A549 (cell line): ENCODE data around the gene PCDH9. TPM values are rescaled to one million over a fixed set of nuclear protein-coding genes. Genes with fewer than 3 reads are reported as not detected.
A peak's percentile ranks its signal among the peaks of the same experiment; 100 is the strongest.

Source experiments
- ATAC-seq, 2 experiments: fragments of 200-7000 bp in 1 of 2; fragments of >200 bp in 1 of 2; cut with Nextera tagmentation in 1 of 2; cut with Tn5 transposase in 1 of 2; 3 replicates each; pipeline versions ENCODE4 v1.8.0 to v1.9.1; 2018 to 2020; ENCODE audit warnings: mild to moderate bottlenecking in 1 of 2, moderate library complexity in 1 of 2
- CTCF ChIA-PET: fragments of 300-600 bp; sonication (Branson Sonifier 250); formaldehyde crosslinking; extraction: SDS; loops from one replicate; lab custom pipeline; 2021; ENCODE audit warnings: antibody characterized with exemption, inconsistent platforms; lab: Yijun Ruan, JAX
- POLR2A ChIA-PET: fragments of 350-600 bp; formaldehyde crosslinking; extraction: SDS; loops from one replicate; lab custom pipeline; 2021; ENCODE audit warnings: antibody characterized with exemption, inconsistent platforms; lab: Yijun Ruan, JAX
- DNase-seq, 2 experiments: peaks; one replicate each; pipeline versions ENCODE4 v3.0.0 to v3.0.0-alpha.2; 2011 to 2016; ENCODE audit warnings: low read depth in 1 of 2, low spot score in 1 of 2
- FAIRE-seq: peaks from 2 replicates; lab custom pipeline; 2011; peaks lifted over from hg19 to GRCh38; lab: Jason Lieb, UNC
- H3K27ac ChIP-seq, 2 experiments: fragments of >200 bp; sonication (Bioruptor Twin); formaldehyde crosslinking; 3 replicates each; pipeline ENCODE4 v1.5.1; 2016 to 2017
- H3K4me1 ChIP-seq: fragments of >200 bp; sonication (Bioruptor Twin); formaldehyde crosslinking; 3 replicates; pipeline ENCODE4 v1.6.1; 2016
- H3K4me2 ChIP-seq: fragments of >200 bp; sonication (Bioruptor Twin); formaldehyde crosslinking; 3 replicates; pipeline ENCODE4 v1.6.1; 2016
- H3K4me3 ChIP-seq: fragments of >200 bp; sonication (Bioruptor Twin); formaldehyde crosslinking; 3 replicates; pipeline ENCODE4 v1.5.1; 2016
- H3K9me3 ChIP-seq: fragments of >200 bp; sonication (Bioruptor Twin); formaldehyde crosslinking; 3 replicates; pipeline ENCODE4 v1.6.1; 2016
- ATOH8 ChIP-seq: fragments of 250-450 bp; sonication (Bioruptor Pico); IDR thresholded peaks from 2 replicates; pipeline ENCODE4 v1.5.0; 2020; ENCODE audit warnings: low read depth, mild to moderate bottlenecking, moderate library complexity
- BHLHE40 ChIP-seq: IDR thresholded peaks from 2 replicates; pipeline ENCODE4 v1.6.1; 2012; ENCODE audit warnings: low read depth, low read length, inconsistent platforms
- CEBPB ChIP-seq, 2 experiments: fragments of >200 bp in 1 of 2; sonication (Bioruptor Twin) in 1 of 2; formaldehyde crosslinking in 1 of 2; IDR thresholded peaks; 2 replicates each; pipeline ENCODE4 v1.6.1; 2012 to 2016
- CTCF ChIP-seq: fragments of >200 bp; sonication (Bioruptor Twin); formaldehyde crosslinking; IDR thresholded peaks from 3 replicates; pipeline ENCODE4 v1.5.1; 2016
- EHF ChIP-seq: fragments of 250-450 bp; sonication (Bioruptor Pico); IDR thresholded peaks from 2 replicates; pipeline ENCODE4 v1.5.0; 2020; ENCODE audit warnings: mild to moderate bottlenecking
- EHMT2 ChIP-seq: fragments of 200-600 bp; sonication (generic); IDR thresholded peaks from 2 replicates; pipeline ENCODE4 v1.6.1; 2016; ENCODE audit warnings: antibody characterized with exemption, low read depth, mild to moderate bottlenecking, moderate library complexity
- ESRRA ChIP-seq: fragments of 150-350 bp; IDR thresholded peaks from 2 replicates; pipeline ENCODE4 v1.6.1; 2014; ENCODE audit warnings: mild to moderate bottlenecking, low read length, borderline replicate concordance
- FOSL2 ChIP-seq, 2 experiments: fragments of 450-650 bp in 1 of 2; fragments of >200 bp in 1 of 2; sonication (Bioruptor Twin) in 1 of 2; formaldehyde crosslinking; IDR thresholded peaks; 2 replicates each; pipeline versions ENCODE4 v1.5.0 to v1.6.1; 2016 to 2020; ENCODE audit warnings: mild to moderate bottlenecking in 1 of 2, moderate library complexity in 1 of 2
- HOXB5 ChIP-seq: fragments of 250-450 bp; sonication (Bioruptor Pico); IDR thresholded peaks from 2 replicates; pipeline ENCODE4 v1.5.0; 2020; ENCODE audit warnings: mild to moderate bottlenecking, moderate library complexity
- JUN ChIP-seq, 2 experiments: fragments of >200 bp; sonication (Bioruptor Twin); formaldehyde crosslinking; IDR thresholded peaks; 2 replicates in 1 of 2; 3 replicates in 1 of 2; pipeline ENCODE4 v1.6.1; 2016 to 2017
- KDM5A ChIP-seq: fragments of 200-600 bp; sonication (generic); IDR thresholded peaks from 2 replicates; pipeline ENCODE4 v1.6.1; 2016; ENCODE audit warnings: antibody characterized with exemption, mild to moderate bottlenecking
- MAFK ChIP-seq: fragments of 450-650 bp; IDR thresholded peaks from 2 replicates; pipeline ENCODE4 v1.6.1; 2014; ENCODE audit not compliant: partially characterized antibody
- MAZ ChIP-seq: fragments of 150-350 bp; IDR thresholded peaks from 2 replicates; pipeline ENCODE4 v1.6.1; 2014; ENCODE audit warnings: antibody characterized with exemption, low read depth, low read length, borderline replicate concordance
- MYC ChIP-seq: IDR thresholded peaks from 2 replicates; pipeline ENCODE4 v1.6.1; 2012; ENCODE audit warnings: mild to moderate bottlenecking, inconsistent platforms, low read length, improper control_type of control experiment, borderline replicate concordance
- RAD21 ChIP-seq, 2 experiments: fragments of >200 bp in 1 of 2; sonication (Bioruptor Twin) in 1 of 2; formaldehyde crosslinking in 1 of 2; IDR thresholded peaks in 1 of 2; conservative IDR thresholded peaks in 1 of 2; 2 replicates in 1 of 2; 3 replicates in 1 of 2; pipeline ENCODE4 v1.6.1; 2012 to 2018; ENCODE audit warnings: inconsistent platforms in 1 of 2
- RCOR1 ChIP-seq: fragments of 150-350 bp; IDR thresholded peaks from 2 replicates; pipeline ENCODE4 v1.6.1; 2014; ENCODE audit warnings: antibody characterized with exemption, low read length, low read depth
- REST ChIP-seq: fragments of 200-600 bp; sonication (generic); IDR thresholded peaks from 2 replicates; pipeline ENCODE4 v1.6.1; 2016; ENCODE audit warnings: antibody characterized with exemption, mild to moderate bottlenecking, moderate library complexity
- RFX5 ChIP-seq: fragments of 450-650 bp; IDR thresholded peaks from 2 replicates; pipeline ENCODE4 v1.7.1; 2014; ENCODE audit warnings: antibody characterized with exemption, mild to moderate bottlenecking, moderate library complexity
- ZNF302 ChIP-seq: fragments of 250-450 bp; sonication (Bioruptor Pico); IDR thresholded peaks from 2 replicates; pipeline ENCODE4 v1.9.0; 2021; ENCODE audit warnings: inconsistent platforms, mild to moderate bottlenecking, moderate library complexity
- ZSCAN20 ChIP-seq: fragments of 250-450 bp; sonication (Bioruptor Pico); IDR thresholded peaks from 2 replicates; pipeline ENCODE4 v1.8.0; 2022; ENCODE audit warnings: mild to moderate bottlenecking, moderate library complexity
- WGBS: methylation state at CpG from one replicate; pipeline ENCODE4 v1.1.6; 2017; ENCODE audit errors: missing lambda C conversion rate; 5-methylcytosine and 5-hydroxymethylcytosine counted together
- polyA plus RNA-seq, 4 experiments: library from polyadenylated mRNA; depleted of rRNA in 3 of 4; stranded (reverse); fragments of >200 nt; fragmentation: RNase III in 1 of 4; extraction: RNeasy Plus Mini Kit Qiagen cat#74134 plus additional on column Dnase treatment in 1 of 4; gene quantifications; 2 replicates in 3 of 4; 3 replicates in 1 of 4; pipeline ENCODE4 v1.2.3, GENCODE V29; 2011 to 2017
- TF ChIP-seq, protein P1 (sequence below): IDR thresholded peaks from 2 replicates; pipeline ENCODE4 v1.6.1; 2012

The PCDH9 gene
- polyA plus RNA-seq, 2 of the 4 experiments (the other 2 are of a cell fraction): 16.0 to 29.5 TPM

- DNase-seq: peak in 1 of 2 experiments; percentile 14
- CTCF ChIA-PET: interaction anchor here (0.8 to 1.7 kb wide), 10 partner anchors 20 to 554 kb away, joined by 3 to 9 read pairs (median 3); no protein-coding TSS in a partner anchor
- peak in 1 of 2 experiments; percentile 73; a peak in 2 of 6 replicates for ATAC-seq
- whole genome bisulfite sequencing: 97% methylated on average over 4 of the region's 4 CpGs
- H3K27ac ChIP-seq: peak overlapping the region; percentile 32 to 37; a peak in 4 of 6 replicates
- POLR2A ChIA-PET: no interaction called here
- H3K4me3 ChIP-seq: no peak overlapping the region
- peak overlapping the region; percentile 52 for H3K4me2 ChIP-seq
- TF ChIP-seq CTCF (peak; percentile 26; the same call in 1 of the 3 replicates), RFX5 (no peak), RAD21 (conservative IDR thresholded peaks at IDR 0.05 in 1 of 2, IDR thresholded peaks at IDR 0.05 in 1 of 2) (peak; percentile 51 to 53; a peak in 3 of 5 replicates)
- peaks cover 22% of the 10 kb centered on the region for H3K9me3 ChIP-seq
- no peak for FAIRE-seq
- peaks cover 17% of the 10 kb centered on the region for H3K4me1 ChIP-seq
Observed at GRCh38 chr13:66689037-66689619, 541.0 kb downstream of the PCDH9 start.

- CTCF ChIA-PET: no interaction called here
- Histone ChIP-seq H3K9me3 (peaks cover 21% of the 10 kb centered on the region), H3K4me1 (peaks cover under 1% of the 10 kb centered on the region; the same call in 1 of the 3 replicates), H3K4me2 (no peak overlapping the region), H3K27ac (no peak overlapping the region), H3K4me3 (no peak overlapping the region)
- FAIRE-seq (no peak), ATAC-seq (no peak), DNase-seq (no peak)
- no peak for TF ChIP-seq MAFK
- TF ChIP-seq REST: no peak
- no peak for TF ChIP-seq ATOH8 (CRISPR knock-in tag)
- TF ChIP-seq JUN (IDR thresholded peaks at IDR 0.05): no peak
- no peak for TF ChIP-seq MAZ
- no peak for TF ChIP-seq EHF (CRISPR knock-in tag)
- TF ChIP-seq EHMT2: no peak
- TF ChIP-seq, protein P1, sequence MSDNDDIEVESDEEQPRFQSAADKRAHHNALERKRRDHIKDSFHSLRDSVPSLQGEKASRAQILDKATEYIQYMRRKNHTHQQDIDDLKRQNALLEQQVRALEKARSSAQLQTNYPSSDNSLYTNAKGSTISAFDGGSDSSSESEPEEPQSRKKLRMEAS: no peak
- TF ChIP-seq FOSL2 (IDR thresholded peaks at IDR 0.05): no peak
- TF ChIP-seq FOSL2 (CRISPR knock-in tag; IDR thresholded peaks at IDR 0.05): no peak
- 76% methylated on average over 1 of the region's 1 CpG for WGBS
- POLR2A ChIA-PET: no interaction called here
Observed at GRCh38 chr13:66681403-66681802, 548.7 kb downstream of the PCDH9 start.

- FAIRE-seq (no peak), ATAC-seq (no peak), DNase-seq (no peak)
- 96% methylated on average over 1 of the region's 1 CpG for WGBS
- Histone ChIP-seq H3K9me3 (peaks cover 9% of the 10 kb centered on the region), H3K4me2 (no peak overlapping the region), H3K4me3 (no peak overlapping the region), H3K4me1 (peaks cover 14% of the 10 kb centered on the region; the same call in 2 of the 3 replicates), H3K27ac (no peak overlapping the region)
- TF ChIP-seq MAZ (no peak), ESRRA (no peak), ZSCAN20 (CRISPR knock-in tag) (no peak), EHF (CRISPR knock-in tag) (no peak), KDM5A (no peak), MYC (no peak), HOXB5 (no peak), ZNF302 (CRISPR knock-in tag) (no peak), RCOR1 (no peak), BHLHE40 (no peak), CEBPB (IDR thresholded peaks at IDR 0.05) (no peak)
- ChIA-PET POLR2A (no interaction called here), CTCF (no interaction called here)
Observed at GRCh38 chr13:66680031-66680430, 550.1 kb downstream of the PCDH9 start.
